NCI-H2029 (cell line): ENCODE results near the gene EML1.
A peak's percentile ranks its signal among the peaks of the same experiment; 100 is the strongest.

Source experiments
- DNase-seq: peaks from one replicate; lab custom pipeline; 2025; lab: John Stamatoyannopoulos, UW

The EML1 gene, protein sequence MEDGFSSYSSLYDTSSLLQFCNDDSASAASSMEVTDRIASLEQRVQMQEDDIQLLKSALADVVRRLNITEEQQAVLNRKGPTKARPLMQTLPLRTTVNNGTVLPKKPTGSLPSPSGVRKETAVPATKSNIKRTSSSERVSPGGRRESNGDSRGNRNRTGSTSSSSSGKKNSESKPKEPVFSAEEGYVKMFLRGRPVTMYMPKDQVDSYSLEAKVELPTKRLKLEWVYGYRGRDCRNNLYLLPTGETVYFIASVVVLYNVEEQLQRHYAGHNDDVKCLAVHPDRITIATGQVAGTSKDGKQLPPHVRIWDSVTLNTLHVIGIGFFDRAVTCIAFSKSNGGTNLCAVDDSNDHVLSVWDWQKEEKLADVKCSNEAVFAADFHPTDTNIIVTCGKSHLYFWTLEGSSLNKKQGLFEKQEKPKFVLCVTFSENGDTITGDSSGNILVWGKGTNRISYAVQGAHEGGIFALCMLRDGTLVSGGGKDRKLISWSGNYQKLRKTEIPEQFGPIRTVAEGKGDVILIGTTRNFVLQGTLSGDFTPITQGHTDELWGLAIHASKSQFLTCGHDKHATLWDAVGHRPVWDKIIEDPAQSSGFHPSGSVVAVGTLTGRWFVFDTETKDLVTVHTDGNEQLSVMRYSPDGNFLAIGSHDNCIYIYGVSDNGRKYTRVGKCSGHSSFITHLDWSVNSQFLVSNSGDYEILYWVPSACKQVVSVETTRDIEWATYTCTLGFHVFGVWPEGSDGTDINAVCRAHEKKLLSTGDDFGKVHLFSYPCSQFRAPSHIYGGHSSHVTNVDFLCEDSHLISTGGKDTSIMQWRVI

GRCh38 chr14:99793213-99794150 is at the start of gene EML1:
TSS of gene EML1 (plus strand) at chr14:99793413. CDS start at chr14:99793477, 64 bp downstream.
- peak; percentile 50 for DNase-seq

GRCh38 chr14:99744199-99744872 is 48.9 kb upstream of the EML1 start:
- no peak for DNase-seq

DNA sequence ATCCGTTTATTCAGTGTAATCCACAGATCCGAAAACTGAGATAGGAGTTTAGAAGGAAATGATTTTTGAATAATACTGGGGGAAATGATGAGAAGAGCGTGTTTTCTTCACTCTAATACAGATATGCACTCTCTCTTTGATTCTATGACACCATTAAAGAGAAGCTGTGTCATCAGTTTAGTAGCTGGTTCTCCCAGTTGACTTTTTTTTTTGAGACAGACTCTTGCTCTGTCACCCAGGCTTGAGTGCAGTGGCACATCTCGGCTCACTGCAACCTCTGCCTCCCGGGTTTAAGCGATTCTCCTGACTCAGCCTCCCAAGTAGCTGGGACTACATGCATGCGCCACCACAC is 48.4 kb upstream of the EML1 start:
- DNase-seq: no peak

- DNase-seq: no peak
Measured at GRCh38 chr14:99745307-99745951, 47.8 kb upstream of the EML1 start.

GRCh38 chr14:99747167-99747566 is 46.0 kb upstream of the EML1 start:
- no peak for DNase-seq

- DNase-seq: no peak
Measured at GRCh38 chr14:99747582-99748330, 45.5 kb upstream of the EML1 start.

- DNase-seq: no peak
Measured at GRCh38 chr14:99748529-99748928, 44.7 kb upstream of the EML1 start.

DNA sequence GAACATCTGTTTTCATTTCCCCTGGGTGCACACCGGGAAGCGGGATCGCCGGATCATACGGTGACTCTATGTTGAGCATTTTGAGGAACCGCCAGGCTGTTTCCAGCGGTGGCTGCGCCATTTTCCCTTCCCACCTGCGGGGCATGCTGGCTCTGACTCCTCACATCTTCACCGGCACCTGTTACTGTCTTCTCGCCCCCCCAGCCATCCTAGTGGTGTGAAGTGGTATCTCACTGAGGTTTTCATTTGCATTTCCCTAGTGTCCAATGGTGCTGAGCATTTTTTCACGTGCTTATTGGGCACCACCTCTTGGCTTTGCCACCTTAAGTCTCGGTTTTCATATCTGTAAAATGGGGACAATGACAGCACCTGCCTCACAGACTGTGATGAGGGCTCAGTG is 44.1 kb upstream of the EML1 start:
- no peak for DNase-seq

DNA sequence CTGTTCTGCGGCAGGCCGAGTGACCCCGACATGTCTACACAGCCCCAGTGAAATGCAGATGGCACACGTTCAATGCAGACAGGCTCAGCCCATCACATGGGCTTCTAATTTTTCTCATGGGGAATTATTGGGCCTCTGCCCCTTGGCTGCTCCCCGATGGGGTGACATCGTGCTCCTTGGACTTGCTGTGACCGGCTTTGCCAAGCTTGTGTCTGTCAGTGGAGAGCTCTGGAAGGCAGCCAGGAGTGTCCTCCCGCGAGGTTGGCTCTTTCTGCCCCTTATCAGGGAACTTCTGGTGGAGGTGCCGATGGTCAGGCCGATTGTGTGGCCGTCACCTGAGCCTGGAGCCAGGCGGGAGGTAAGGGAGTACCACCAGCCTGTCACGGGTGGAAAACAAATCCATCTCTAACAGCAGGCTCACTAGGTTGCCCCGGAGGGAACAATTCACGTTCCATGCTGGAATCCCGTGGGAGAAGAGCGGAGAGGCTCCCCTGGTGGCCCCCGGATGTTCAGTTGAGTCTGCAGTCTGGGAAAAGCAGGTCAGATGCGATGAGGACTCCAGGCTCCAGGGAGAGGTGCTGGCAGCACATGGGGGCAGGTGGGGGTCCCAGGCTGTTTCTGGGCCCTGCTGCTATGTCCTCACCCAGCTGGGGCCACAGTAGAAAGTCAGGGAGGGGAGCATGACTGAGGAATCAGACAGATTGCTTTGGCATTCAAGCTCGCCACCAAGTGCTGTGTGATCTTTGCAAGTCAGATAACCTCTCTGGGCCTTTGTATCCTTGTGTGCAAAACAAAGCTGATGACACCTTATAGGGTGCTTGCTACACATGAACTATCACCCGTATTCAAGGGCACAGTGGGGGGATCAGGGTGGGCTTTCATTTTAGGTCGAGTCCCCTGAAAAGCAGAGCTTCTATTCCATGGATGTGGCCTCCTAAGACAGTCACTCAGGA is 43.2 kb upstream of the EML1 start:
- DNase-seq: no peak

DNA sequence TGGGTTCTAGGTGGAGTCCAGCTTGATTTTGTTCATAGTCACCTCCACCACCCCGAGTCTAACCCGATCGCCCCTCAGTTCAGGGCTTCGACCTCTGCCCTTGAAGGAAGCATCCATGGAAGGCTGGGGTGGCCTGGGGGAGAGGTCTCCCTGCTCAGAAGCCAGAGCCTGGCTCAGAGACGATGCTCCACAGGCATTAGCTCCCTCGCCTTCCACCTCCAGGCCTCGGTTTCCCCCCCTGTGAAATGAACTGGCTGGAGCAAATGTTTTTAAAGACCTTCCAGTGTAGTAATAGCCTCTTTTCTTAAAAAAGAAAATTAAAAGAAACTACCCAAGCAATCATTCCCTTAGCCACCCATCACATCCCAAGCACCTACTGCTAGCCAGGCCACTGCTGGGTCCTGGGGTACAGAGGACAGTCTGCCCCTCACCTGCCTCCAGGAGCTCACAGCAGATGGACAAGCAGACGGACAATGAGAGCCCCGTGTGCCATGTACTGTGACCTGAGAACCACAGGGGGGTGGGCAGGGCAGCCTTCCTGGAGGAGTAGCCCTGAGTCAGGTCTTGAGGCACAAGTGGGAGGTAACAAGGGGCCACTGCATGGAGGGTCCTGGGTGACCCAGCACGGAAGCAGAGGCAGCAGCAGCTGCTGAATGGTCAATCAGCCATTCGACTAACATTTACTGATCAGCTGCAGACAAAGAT is 42.3 kb upstream of the EML1 start:
- DNase-seq: no peak

DNA sequence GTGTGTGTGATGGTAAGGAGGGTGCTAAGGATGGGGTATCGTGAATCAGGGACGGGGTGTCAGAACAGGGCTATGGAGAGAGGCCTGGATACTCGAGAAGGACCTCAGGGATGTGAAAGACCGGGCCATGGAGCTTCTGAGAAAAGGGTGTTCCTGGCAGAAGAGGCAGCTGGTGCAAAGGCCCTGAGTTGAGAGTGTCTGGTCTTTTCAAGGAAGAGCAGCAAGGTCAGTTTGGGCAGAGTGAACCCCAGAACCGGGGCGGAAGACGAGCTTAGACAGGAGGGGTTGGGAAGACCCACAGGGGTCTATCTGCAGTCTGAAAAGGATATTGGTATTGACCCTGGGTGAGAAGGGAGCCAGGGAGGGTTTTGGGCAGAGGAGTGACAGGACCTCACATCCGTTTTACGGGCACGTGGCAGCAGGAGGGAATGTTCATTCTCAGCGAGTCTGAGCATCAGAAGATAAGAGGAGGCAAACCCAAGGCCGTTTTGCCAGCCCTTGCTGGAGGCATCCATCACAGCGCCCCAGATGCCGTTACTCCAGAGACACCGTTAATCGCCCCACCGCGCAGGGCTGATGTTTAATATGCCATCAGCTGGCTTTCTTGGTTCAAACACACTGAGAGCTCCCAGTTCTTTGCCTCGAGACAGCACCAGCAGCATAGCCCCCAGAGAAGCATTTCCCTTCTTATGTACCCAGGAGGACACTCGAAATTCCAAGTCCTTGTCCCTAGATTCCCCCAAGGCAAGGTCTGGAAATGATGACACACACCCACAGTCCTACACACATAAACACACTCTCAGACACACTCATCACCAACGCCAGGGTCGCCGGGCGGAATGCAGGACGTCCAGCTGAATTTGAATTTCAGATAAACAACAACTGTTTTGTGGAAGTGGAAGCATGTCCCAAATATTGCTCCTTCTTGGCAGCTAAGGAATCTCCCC is 41.4 kb upstream of the EML1 start:
- no peak for DNase-seq

DNA sequence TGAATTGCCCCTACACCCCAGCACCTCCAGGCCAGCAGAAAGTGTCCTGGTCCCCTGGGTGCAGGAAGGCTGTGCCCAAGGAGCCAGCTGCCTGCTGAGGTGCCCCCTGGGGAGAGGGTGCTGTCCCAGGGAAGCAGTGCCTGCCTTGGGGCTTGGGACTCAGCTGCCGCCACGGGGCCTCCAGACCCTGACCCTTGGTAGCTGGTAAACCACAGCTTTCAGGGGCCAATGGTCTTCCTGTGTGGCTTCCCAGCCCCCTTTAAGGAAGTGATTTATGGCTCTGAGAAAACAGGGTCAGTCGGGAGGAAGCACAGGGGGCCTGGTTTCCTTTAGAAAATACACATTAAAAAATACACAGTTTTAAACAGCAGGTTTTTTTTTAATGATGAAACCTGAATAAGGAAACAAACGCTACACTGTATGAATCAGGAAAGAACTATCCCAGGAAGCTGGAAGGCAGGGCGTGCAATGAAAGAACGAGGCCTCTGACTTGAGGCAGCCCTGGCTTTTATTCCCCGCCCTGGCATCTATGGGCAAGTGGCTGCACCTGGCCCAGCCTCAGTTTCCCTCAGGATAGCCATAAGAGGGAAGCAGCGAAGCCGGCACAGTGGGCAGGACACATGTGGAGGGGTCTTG is 40.6 kb upstream of the EML1 start:
- DNase-seq: no peak

DNA sequence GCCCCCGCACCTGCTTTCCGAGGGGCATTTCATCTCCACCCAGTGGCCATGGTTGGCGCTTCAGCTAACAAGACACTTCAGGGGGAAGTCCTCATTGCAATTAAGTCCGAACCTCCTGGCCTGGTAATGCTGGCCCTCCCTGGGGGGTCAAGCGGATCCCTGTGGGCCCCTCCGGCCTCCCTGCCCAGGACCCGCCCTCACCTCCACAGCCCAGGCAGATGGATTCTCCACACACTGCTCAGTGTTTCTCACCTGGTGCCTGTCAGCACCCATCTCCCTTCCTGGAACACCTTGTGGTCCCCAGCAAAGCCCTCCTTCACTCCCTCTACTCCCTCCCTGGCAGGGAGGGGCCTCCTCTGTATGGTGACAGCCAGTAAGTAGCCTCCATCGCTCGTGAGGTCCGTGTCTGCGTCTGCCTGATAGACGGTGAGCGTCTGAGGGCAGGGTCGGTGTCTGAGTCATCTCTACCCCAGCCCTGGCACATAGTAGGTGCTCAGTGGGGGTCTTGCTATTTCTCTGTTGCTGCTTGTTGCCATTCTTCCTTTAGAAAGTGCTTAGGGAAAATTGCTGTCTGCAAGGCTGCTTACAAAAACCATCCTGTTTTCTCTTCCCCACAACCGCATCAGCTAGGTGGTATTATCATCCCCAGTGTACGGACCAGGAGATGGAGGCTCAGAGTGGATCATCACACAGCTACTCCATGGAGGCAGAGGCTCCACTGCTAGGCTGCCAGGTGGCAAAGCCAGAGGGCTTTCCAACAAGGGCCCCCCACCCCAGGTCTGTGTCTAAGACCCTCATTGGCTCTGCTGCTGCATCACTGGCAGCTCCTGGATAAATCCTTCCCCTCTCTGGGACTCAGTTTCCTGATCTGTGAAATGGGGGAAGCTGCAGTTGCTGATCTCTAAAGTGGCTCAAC is 39.7 kb upstream of the EML1 start:
- no peak for DNase-seq

GRCh38 chr14:99754141-99755067 is 38.8 kb upstream of the EML1 start:
- DNase-seq: no peak

- DNase-seq: no peak
Measured at GRCh38 chr14:99755068-99755405, 38.2 kb upstream of the EML1 start.
